Measurements from ENCODE around the gene DBX1.

DBX1 gene

GRCh38 chr11:20111871-20112270 is 48.4 kb downstream of the DBX1 start:
- no peak overlapping the region for H3K4me3 ChIP-seq (ENCODE audit: low read length)
- H3K4me1 ChIP-seq (ENCODE audit: control insufficient read depth, insufficient read depth, low read length) = peaks cover 34% of the 10 kb centered on the region
- peak overlapping the region; percentile 86 for H3K27ac ChIP-seq (ENCODE audit: low read depth, low read length)
- H3K9ac ChIP-seq (ENCODE audit: low read length) = no peak overlapping the region
- no peaks in the 10 kb centered on the region for H3K27me3 ChIP-seq (ENCODE audit: control insufficient read depth, insufficient read depth, low read length)
- H3K36me3 ChIP-seq (ENCODE audit: control insufficient read depth, insufficient read depth, low read length) = peaks cover 2% of the 10 kb centered on the region

GRCh38 chr11:20110908-20111669 is 49.2 kb downstream of the DBX1 start:
- H3K27ac ChIP-seq (ENCODE audit: low read depth, low read length) = peak overlapping the region; percentile 86

DNA sequence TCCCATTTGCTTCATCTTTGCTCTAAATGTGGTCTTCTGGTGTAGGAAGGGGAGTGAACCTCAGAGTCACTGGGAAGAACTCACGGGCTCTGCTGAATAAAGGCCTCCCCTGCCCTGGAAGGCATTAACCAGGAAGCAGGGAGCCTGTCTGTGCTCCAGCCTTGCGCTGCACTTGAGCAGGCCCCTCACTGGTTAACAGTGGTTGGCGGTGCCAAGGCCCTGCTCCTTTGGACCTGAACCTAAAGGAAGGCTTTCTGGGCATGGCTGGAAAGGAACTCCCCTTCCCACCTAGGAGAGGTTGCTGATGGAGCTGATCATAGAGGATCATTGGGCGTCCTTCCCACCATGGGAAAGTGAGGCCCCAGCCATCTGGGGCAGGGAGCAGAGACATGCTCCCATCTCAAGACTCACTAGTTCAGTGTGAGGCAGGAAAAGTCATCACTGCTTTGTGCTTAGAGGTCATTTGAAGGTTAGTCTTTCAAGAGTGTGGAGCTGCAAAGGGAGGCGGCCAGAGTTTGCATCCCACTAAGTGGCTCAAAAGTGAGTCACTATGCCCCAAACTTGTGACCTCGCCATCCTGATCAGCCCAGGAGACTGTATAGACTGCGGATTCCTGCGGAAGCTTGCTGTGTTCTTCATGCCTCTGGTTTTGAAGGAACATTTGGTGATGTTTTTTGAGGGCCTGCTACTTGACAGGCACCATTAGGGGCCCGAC is 50.4 kb downstream of the DBX1 start:
- Histone ChIP-seq H3K27me3 (ENCODE audit: control insufficient read depth, insufficient read depth, low read length) (no peaks in the 10 kb centered on the region), H3K27ac (ENCODE audit: low read depth, low read length) (peak overlapping the region; percentile 86), H3K9ac (ENCODE audit: low read length) (no peak overlapping the region), H3K4me3 (ENCODE audit: low read length) (no peak overlapping the region), H3K36me3 (ENCODE audit: control insufficient read depth, insufficient read depth, low read length) (peaks cover 4% of the 10 kb centered on the region), H3K4me1 (ENCODE audit: control insufficient read depth, insufficient read depth, low read length) (peaks cover 28% of the 10 kb centered on the region)

More at GRCh38 chr11:20110908-20111669, 49.2 kb downstream of the DBX1 start:
- no peak overlapping the region for H3K9ac ChIP-seq (ENCODE audit: low read length)
- peaks cover 30% of the 10 kb centered on the region for H3K4me1 ChIP-seq (ENCODE audit: control insufficient read depth, insufficient read depth, low read length)
- no peaks in the 10 kb centered on the region for H3K27me3 ChIP-seq (ENCODE audit: control insufficient read depth, insufficient read depth, low read length)
- H3K36me3 ChIP-seq (ENCODE audit: control insufficient read depth, insufficient read depth, low read length) = peaks cover 2% of the 10 kb centered on the region
- no peak overlapping the region for H3K4me3 ChIP-seq (ENCODE audit: low read length)

All from rectal smooth muscle tissue (tissue), 1 donor.